ENCODE results near the gene C3orf22. TPM values are rescaled to one million over a fixed set of nuclear protein-coding genes. Genes with fewer than 3 reads are reported as not detected.

The C3orf22 gene
- total and polyA plus RNA-seq, 5 donors from 2014 or later, result not detected

GRCh38 chr3:126527006-126527405 is 31.7 kb downstream of the C3orf22 start:
- Mint-ChIP-seq H3K9me3 (peaks cover 0 to 2% (median 0%) of the 10 kb centered on the region in 7 donors), H3K4me1 (peaks cover 0 to 2% (median 0%) of the 10 kb centered on the region in 4 donors), H3K36me3 (no peaks in the 10 kb centered on the region), H3K27ac (no peak overlapping the region), H3K27me3 (peaks cover 6% of the 10 kb centered on the region), H3K4me3 (no peak overlapping the region)
- ATAC-seq (ENCODE audit: low read depth in 2 of 2) (no peak), DNase-seq (no peak)
- Histone ChIP-seq H3K27me3 (ENCODE audit: control insufficient read depth, insufficient read depth, low read length) (no peaks in the 10 kb centered on the region), H3K9me3 (ENCODE audit: control insufficient read depth in 2 of 2, low read length in 2 of 2) (no peaks in the 10 kb centered on the region), H3K27ac (ENCODE audit: insufficient read depth, low read length, poor library complexity, severe bottlenecking) (no peak overlapping the region), H3K36me3 (ENCODE audit: control insufficient read depth, insufficient read depth, low read length) (no peaks in the 10 kb centered on the region), H3K4me1 (ENCODE audit: control insufficient read depth, insufficient read depth, low read length, poor library complexity, severe bottlenecking) (no peaks in the 10 kb centered on the region), H3K4me3 (ENCODE audit: low read depth, low read length) (no peak overlapping the region)

GRCh38 chr3:126526668-126527005 is 32.1 kb downstream of the C3orf22 start:
- no peaks in the 10 kb centered on the region for H3K27me3 ChIP-seq (ENCODE audit: control insufficient read depth, insufficient read depth, low read length)
- peaks cover 0 to 2% (median 0%) of the 10 kb centered on the region in 4 donors for H3K4me1 Mint-ChIP-seq
- no peak overlapping the region for H3K27ac Mint-ChIP-seq

GRCh38 chr3:126525853-126526667 is 32.7 kb downstream of the C3orf22 start:
- peaks cover 0 to 2% (median 0%) of the 10 kb centered on the region in 7 donors for H3K9me3 Mint-ChIP-seq
- Histone ChIP-seq H3K27ac (ENCODE audit: insufficient read depth, low read length, poor library complexity, severe bottlenecking) (no peak overlapping the region), H3K4me1 (ENCODE audit: control insufficient read depth, insufficient read depth, low read length, poor library complexity, severe bottlenecking) (no peaks in the 10 kb centered on the region), H3K27me3 (ENCODE audit: control insufficient read depth, insufficient read depth, low read length) (no peaks in the 10 kb centered on the region), H3K4me3 (ENCODE audit: low read depth, low read length) (no peak overlapping the region), H3K9me3 (ENCODE audit: control insufficient read depth in 2 of 2, low read length in 2 of 2) (no peaks in the 10 kb centered on the region), H3K36me3 (ENCODE audit: control insufficient read depth, insufficient read depth, low read length) (no peaks in the 10 kb centered on the region)
- ATAC-seq (ENCODE audit: low read depth in 2 of 2) (no peak), DNase-seq (no peak)
- no peak overlapping the region for H3K27ac Mint-ChIP-seq
- peaks cover 6% of the 10 kb centered on the region for H3K27me3 Mint-ChIP-seq
- no peak overlapping the region for H3K4me3 Mint-ChIP-seq
- H3K36me3 Mint-ChIP-seq, result no peaks in the 10 kb centered on the region
- peaks cover 0 to 2% (median 0%) of the 10 kb centered on the region in 4 donors for H3K4me1 Mint-ChIP-seq

More at GRCh38 chr3:126526668-126527005, 32.1 kb downstream of the C3orf22 start:
- H3K9me3 ChIP-seq (ENCODE audit: control insufficient read depth in 2 of 2, low read length in 2 of 2), result no peaks in the 10 kb centered on the region
- no peak overlapping the region for H3K27ac ChIP-seq (ENCODE audit: insufficient read depth, low read length, poor library complexity, severe bottlenecking)
- DNase-seq, result no peak
- ATAC-seq (ENCODE audit: low read depth in 2 of 2), result no peak
- no peak overlapping the region for H3K4me3 ChIP-seq (ENCODE audit: low read depth, low read length)
- no peaks in the 10 kb centered on the region for H3K4me1 ChIP-seq (ENCODE audit: control insufficient read depth, insufficient read depth, low read length, poor library complexity, severe bottlenecking)
- Mint-ChIP-seq H3K9me3 (peaks cover 0 to 2% (median 0%) of the 10 kb centered on the region in 7 donors), H3K4me3 (no peak overlapping the region), H3K36me3 (no peaks in the 10 kb centered on the region), H3K27me3 (peaks cover 6% of the 10 kb centered on the region)
- no peaks in the 10 kb centered on the region for H3K36me3 ChIP-seq (ENCODE audit: control insufficient read depth, insufficient read depth, low read length)

GRCh38 chr3:126525091-126525852 is 33.5 kb downstream of the C3orf22 start:
- Mint-ChIP-seq H3K27me3 (peaks cover 6% of the 10 kb centered on the region), H3K9me3 (peaks cover 0 to 1% (median 0%) of the 10 kb centered on the region in 7 donors), H3K4me1 (peaks cover 0 to 2% (median 0%) of the 10 kb centered on the region in 4 donors), H3K27ac (no peak overlapping the region), H3K36me3 (no peaks in the 10 kb centered on the region), H3K4me3 (no peak overlapping the region)
- DNase-seq, result no peak
- Histone ChIP-seq H3K9me3 (ENCODE audit: control insufficient read depth in 2 of 2, low read length in 2 of 2) (no peaks in the 10 kb centered on the region), H3K27ac (ENCODE audit: insufficient read depth, low read length, poor library complexity, severe bottlenecking) (no peak overlapping the region), H3K36me3 (ENCODE audit: control insufficient read depth, insufficient read depth, low read length) (no peaks in the 10 kb centered on the region), H3K4me1 (ENCODE audit: control insufficient read depth, insufficient read depth, low read length, poor library complexity, severe bottlenecking) (no peaks in the 10 kb centered on the region), H3K27me3 (ENCODE audit: control insufficient read depth, insufficient read depth, low read length) (no peaks in the 10 kb centered on the region), H3K4me3 (ENCODE audit: low read depth, low read length) (no peak overlapping the region)
- no peak for ATAC-seq (ENCODE audit: low read depth in 2 of 2)

GRCh38 chr3:126524429-126524988 is 34.2 kb downstream of the C3orf22 start:
- no peak for ATAC-seq (ENCODE audit: low read depth in 2 of 2)
- H3K4me3 Mint-ChIP-seq, result no peak overlapping the region
- no peak overlapping the region for H3K4me3 ChIP-seq (ENCODE audit: low read depth, low read length)
- peaks cover 6% of the 10 kb centered on the region for H3K27me3 Mint-ChIP-seq
- H3K27ac Mint-ChIP-seq, result no peak overlapping the region
- peaks cover 0 to 2% (median 0%) of the 10 kb centered on the region in 4 donors for H3K4me1 Mint-ChIP-seq
- H3K27ac ChIP-seq (ENCODE audit: insufficient read depth, low read length, poor library complexity, severe bottlenecking), result no peak overlapping the region
- H3K27me3 ChIP-seq (ENCODE audit: control insufficient read depth, insufficient read depth, low read length), result no peaks in the 10 kb centered on the region
- no peaks in the 10 kb centered on the region for H3K4me1 ChIP-seq (ENCODE audit: control insufficient read depth, insufficient read depth, low read length, poor library complexity, severe bottlenecking)
- no peaks in the 10 kb centered on the region for H3K36me3 Mint-ChIP-seq
- no peaks in the 10 kb centered on the region for H3K9me3 ChIP-seq (ENCODE audit: control insufficient read depth in 2 of 2, low read length in 2 of 2)
- DNase-seq, result no peak
- H3K36me3 ChIP-seq (ENCODE audit: control insufficient read depth, insufficient read depth, low read length), result no peaks in the 10 kb centered on the region
- H3K9me3 Mint-ChIP-seq, result no peaks in the 10 kb centered on the region

- ATAC-seq (ENCODE audit: low read depth in 2 of 2) (no peak), DNase-seq (no peak)
- Mint-ChIP-seq H3K27me3 (peaks cover 6% of the 10 kb centered on the region), H3K36me3 (no peaks in the 10 kb centered on the region), H3K4me3 (no peak within 1 kb of the TSS), H3K4me1 (peaks cover 0 to 2% (median 0%) of the 10 kb centered on the region in 4 donors), H3K27ac (no peak within 1 kb of the TSS), H3K9me3 (no peaks in the 10 kb centered on the region)
- H3K4me3 ChIP-seq (ENCODE audit: low read depth, low read length), result no peak within 1 kb of the TSS
- H3K36me3 ChIP-seq (ENCODE audit: control insufficient read depth, insufficient read depth, low read length), result no peaks in the 10 kb centered on the region
- no peaks in the 10 kb centered on the region for H3K4me1 ChIP-seq (ENCODE audit: control insufficient read depth, insufficient read depth, low read length, poor library complexity, severe bottlenecking)
- H3K27me3 ChIP-seq (ENCODE audit: control insufficient read depth, insufficient read depth, low read length), result no peaks in the 10 kb centered on the region
- no peaks in the 10 kb centered on the region for H3K9me3 ChIP-seq (ENCODE audit: control insufficient read depth in 2 of 2, low read length in 2 of 2)
- H3K27ac ChIP-seq (ENCODE audit: insufficient read depth, low read length, poor library complexity, severe bottlenecking), result no peak within 1 kb of the TSS
These were observed 34.8 kb downstream of the C3orf22 start, which contains the start of gene CHST13 for GRCh38 chr3:126523745-126524428. TSS of gene CHST13 (plus strand) at chr3:126524155. CDS start at chr3:126524333, 178 bp downstream.

GRCh38 chr3:126522363-126522788 is 36.4 kb downstream of the C3orf22 start:
- Histone ChIP-seq H3K4me1 (ENCODE audit: control insufficient read depth, insufficient read depth, low read length, poor library complexity, severe bottlenecking) (no peaks in the 10 kb centered on the region), H3K27me3 (ENCODE audit: control insufficient read depth, insufficient read depth, low read length) (no peaks in the 10 kb centered on the region), H3K36me3 (ENCODE audit: control insufficient read depth, insufficient read depth, low read length) (no peaks in the 10 kb centered on the region), H3K9me3 (ENCODE audit: control insufficient read depth in 2 of 2, low read length in 2 of 2) (no peaks in the 10 kb centered on the region), H3K27ac (ENCODE audit: insufficient read depth, low read length, poor library complexity, severe bottlenecking) (no peak overlapping the region), H3K4me3 (ENCODE audit: low read depth, low read length) (no peak overlapping the region)
- Mint-ChIP-seq H3K27me3 (peaks cover 6% of the 10 kb centered on the region), H3K9me3 (no peaks in the 10 kb centered on the region), H3K36me3 (no peaks in the 10 kb centered on the region), H3K27ac (peak overlapping the region in 1 of 3 donors; percentile 15), H3K4me1 (peaks cover 0 to 2% (median 0%) of the 10 kb centered on the region in 4 donors), H3K4me3 (no peak overlapping the region)
- ATAC-seq (ENCODE audit: low read depth in 2 of 2) (no peak), DNase-seq (peak in 2 of 3 donors; percentile 25)

Measured in CD4-positive, CD25-positive, alpha-beta regulatory T cell (primary cell).